Measurements from ENCODE around the gene F11.
"Not testable (repeated sequence)": the region's sequence is repeated elsewhere in the genome, so short reads cannot be mapped to it uniquely, and the experiment has no call there.

The F11 gene

DNA sequence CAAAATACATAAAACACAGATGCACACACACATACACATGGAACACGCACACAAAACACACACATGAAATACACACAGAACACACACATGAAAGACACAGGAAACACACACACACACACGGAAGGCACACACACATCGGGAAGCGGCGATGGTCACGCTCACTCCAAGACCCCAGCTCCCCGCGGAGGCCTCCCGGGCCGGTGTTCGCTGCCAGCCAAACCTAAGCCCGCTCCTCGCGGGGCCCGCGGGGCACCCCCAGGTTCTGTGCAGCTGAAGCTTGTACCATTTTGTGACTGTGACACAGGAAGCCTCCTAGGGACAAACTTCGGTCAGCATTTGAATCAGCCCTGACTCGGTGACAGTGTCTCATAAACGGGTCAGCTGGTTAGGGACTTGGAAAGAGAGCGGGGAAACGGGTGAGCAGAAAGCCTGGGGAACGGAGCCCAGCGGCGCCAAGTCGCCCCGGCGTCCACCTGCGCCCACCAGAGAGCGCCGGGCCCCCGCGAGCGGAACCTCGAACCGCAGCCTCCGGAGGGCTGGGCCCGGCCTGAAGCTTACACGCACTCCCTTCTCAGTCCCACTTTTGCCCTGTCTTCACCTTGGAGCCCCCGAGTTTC, 32.1 kb downstream of the F11 start:
- in situ Hi-C loops (cut with MboI; ENCODE audit: low sequenced_read_pairs) = no loop called here

DNA sequence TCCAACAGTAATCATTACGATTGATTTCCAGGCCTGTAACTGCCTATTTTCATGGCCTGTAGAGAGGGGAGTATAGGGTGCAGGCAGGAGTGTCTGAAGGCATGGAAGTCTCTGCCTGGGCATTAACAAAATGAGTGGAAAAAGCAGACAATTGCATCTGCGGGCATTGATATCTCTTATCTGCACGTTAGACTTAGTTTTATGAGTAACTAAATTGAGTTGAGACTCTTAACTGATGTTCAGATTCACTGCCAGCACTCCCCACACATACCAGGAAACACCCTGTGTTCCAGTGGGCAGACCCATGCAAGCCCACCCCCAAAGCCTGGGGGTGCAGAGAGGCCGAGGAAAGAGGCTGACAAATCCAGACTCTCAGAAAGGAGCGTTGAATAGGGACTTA, 33.3 kb downstream of the F11 start:
- in situ Hi-C loops (cut with MboI; ENCODE audit: low sequenced_read_pairs) = no loop called here

DNA sequence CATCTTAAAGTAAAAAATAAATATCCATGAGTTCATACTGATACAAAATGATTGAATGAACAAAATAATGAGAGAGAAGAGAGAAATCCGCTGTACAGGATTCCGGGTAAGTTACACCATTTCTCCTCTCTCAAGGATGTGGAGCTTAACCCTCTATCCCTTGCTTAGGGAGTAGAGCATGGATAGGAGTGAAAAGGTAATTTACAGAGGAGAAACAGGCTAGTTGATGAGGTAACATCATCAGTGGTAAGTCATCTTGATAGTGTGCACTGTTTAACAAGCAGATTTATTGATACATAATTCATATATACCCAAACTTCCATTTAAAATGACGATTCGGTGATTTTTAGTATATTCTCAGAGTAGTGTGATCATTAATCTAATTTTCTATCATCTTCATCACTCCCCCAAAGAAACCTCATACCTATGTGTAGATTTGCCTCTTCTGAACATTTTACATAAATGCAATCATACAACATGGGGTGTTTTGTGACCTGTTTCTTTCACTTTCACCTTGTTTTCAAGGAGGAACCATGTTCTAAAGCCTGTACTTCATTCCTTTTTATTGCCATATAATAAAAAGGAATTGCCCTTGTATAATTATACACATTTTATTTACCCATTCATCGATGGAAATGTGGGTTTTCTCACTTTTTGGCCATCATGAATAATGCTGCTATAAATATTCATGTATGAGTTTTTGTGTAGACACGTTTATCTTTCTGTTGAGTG, 34.8 kb downstream of the F11 start:
- in situ Hi-C loops (cut with MboI; ENCODE audit: low sequenced_read_pairs) = no loop called here

DNA sequence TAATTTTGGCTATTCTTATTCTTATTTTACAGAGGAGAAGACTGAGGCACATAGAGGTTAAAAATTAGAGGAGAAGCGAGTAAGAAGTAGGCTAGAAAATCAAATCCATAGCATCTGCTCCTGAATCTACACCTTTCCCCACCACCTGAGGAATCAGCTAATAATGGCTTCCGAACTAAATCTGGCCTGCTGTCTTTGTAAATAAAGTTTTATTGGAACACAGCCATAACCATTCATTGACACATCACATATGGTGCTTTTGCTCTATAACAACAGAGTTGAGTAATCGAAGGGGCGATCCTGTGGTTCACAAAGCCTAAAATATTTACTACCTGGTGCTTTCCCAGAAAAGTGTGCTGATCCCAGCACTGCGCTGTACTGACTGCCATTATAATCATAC, 38.2 kb downstream of the F11 start:
- in situ Hi-C loops (cut with MboI; ENCODE audit: low sequenced_read_pairs) = no loop called here

DNA sequence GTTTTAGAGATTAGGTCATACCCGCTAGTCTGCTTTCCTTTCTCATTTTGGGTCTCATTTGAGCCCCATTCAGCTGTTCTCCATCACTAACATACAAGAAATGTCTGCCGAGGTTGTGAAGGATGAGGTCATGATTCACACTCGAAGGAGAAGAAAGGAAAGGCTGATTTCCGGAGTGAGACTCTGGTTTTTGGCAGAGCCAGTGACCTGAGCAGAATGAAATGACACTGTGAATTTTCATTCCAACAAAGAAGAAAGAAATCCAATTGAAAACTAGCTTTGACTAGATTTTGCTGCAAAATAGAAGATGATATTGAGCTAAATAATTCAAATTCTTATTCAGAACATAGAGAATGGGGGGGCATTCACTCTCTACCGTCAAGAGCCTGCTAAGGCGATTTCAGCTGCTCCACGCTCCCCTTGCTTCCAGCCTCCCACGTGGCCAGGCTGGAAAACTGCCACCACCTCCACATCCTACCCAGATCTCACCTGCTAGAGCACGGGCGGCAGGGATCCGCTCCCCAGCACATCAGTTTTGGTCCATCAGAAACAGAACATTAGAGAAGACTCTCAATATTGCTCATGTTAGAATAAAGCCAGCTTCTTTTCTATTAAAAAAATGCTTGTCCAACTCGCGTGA, 39.0 kb downstream of the F11 start:
- in situ Hi-C loops (cut with MboI; ENCODE audit: low sequenced_read_pairs) = no loop called here

DNA sequence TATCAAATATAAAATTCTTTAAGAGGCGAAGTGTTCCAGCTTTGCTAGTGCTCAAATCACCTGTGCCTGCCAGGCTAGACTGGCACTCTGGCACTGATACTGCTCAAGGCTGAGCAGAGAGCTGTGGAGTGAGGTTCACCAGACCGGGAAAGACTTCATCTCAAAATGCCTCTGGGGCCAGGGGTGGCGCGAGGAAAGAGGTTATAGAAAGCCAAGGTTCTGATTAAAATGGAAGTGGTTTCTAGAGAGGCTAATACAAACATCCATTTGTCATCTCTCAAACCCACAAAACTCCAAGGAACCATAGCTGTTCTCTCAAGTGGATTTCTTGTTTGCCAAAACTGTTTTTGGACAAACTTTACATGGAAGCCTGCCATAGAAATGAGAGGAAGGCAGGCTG, 41.5 kb downstream of the F11 start:
- in situ Hi-C loops (cut with MboI; ENCODE audit: low sequenced_read_pairs) = no loop called here

DNA sequence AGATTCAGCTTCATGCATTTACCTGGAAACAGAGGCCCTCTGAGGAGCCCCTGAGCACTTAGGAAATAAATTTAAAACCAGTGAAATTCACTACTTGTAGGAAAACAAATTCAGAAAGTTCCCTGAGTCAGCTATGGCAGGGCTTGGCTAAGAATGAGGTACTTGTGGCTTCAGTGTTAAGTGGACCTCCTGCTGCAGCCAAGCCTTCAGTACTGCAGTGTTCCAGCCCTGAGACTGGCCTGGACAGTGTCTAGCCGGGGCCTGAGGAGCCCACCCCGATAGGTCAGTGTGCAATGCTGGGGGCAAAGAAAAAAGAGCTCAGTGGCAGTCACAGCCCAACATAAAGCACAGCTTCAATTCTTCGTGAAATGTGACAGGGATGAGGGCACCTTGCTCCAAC, 41.9 kb downstream of the F11 start:
- in situ Hi-C loops (cut with MboI; ENCODE audit: low sequenced_read_pairs) = no loop called here

DNA sequence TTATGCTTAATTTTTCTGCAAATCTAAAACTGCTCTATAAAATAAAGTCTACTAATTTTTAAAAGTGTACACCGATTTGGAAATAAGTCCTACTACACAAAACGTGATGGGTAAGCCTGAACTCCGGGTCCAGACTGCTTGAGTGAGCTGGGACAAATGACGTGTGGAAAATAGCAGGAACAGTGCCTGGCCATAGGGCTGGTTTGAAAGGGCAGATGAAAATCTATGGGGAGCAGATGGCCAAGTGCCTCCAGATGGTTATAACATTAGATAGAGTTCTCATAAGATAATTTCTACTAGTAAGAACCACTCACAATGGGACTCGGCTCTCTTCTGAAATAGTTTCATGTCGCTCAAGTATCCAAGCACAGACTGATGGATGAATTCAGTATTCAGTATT, 52.5 kb downstream of the F11 start:
- in situ Hi-C loops (cut with MboI; ENCODE audit: low sequenced_read_pairs) = no loop called here

DNA sequence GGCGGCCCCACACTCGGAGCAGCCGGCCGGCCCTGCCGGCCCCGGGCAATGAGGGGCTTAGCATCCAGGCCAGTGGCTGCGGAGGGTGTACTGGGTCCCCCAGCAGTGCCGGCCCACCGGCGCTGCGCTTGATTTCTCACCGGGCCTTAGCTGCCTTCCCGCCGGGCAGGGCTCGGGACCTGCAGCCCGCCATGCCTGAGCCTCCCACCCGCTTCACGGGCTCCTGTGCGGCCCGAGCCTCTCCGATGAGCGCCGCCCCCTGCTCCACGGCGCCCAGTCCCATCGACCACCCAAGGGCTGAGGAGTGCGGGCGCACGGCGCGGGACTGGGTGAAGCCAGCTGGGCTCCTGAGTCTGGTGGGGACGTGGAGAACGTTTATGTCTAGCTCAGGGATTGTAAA, 58.7 kb downstream of the F11 start:
- in situ Hi-C loops (cut with MboI; ENCODE audit: low sequenced_read_pairs) = not testable (repeated sequence)

DNA sequence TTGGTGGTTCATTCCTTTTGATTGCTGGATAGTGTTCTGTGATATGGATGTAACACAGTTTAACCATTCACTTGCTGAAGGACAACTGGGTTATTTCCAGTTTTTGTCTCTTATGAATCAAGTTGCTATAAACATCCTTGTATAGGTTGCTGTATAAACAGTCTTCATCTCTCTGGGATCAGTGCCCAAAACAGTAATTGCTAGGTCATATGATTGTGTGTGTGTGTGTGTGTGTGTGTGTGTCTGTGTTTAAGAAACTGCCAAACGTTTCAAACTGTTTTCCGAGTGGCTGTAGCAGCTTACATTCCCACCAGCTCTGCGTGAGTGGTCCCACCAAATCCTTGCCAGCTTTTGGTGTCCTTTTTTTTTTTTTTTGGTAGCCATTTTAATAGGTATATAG, 60.4 kb downstream of the F11 start:
- in situ Hi-C loops (cut with MboI; ENCODE audit: low sequenced_read_pairs) = no loop called here

DNA sequence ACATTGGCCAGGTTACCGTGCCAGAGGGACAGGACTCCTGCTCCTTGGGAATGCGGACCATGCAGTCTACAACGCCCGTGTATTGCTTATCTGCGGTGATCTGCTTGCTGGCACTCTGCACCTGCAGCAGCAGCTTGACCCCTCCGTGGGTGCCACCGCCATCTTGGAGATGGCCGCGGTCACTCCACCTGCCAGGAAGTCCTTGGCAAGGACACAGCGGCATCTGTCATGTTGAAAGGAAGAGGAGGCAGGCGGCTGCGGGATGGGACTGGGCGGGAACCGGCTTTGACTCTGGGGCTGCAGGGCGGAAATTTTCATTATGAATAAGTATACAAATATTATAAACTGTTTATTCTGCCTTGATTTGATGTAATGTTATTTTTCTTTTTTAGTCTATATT, 63.4 kb downstream of the F11 start:
- in situ Hi-C loops (cut with MboI; ENCODE audit: low sequenced_read_pairs) = no loop called here

DNA sequence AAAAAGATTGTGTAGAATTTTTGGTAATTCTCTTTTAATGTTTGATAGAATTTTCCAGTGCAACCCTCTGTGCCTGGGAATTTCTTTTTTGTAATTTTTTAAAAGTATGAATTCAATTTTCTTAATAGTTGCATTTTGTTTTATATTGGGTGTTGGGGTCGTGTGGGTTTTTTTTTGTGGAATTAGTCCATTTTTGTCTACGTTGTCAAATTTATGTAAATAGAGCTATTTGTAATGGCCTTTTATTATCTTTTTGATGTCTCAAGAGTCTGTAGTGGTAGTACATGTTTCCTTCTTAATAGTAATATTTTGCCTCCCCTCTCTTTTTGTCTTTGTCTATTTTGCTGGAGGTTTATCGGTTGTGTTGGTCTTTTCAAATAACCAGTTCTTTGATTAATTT, 64.4 kb downstream of the F11 start:
- in situ Hi-C loops (cut with MboI; ENCODE audit: low sequenced_read_pairs) = no loop called here

DNA sequence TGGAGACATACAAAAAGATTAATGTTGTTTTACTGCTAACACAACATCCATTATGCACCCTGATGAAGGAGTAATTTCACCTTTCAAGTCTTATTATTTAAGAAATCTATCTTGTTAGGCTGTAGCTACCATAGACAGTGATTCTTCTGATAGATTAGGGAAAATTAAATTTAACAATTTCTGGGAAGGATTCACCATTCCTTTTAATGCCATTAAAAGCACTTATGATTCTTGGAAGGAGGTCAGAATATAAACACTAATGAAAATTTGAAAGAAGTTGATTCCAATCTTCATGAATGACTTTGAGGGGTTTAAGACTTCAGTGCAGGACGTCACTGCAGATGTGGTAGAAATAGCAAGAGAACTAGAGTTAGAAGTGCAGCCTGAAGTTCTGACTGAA, 69.8 kb downstream of the F11 start:
- in situ Hi-C loops (cut with MboI; ENCODE audit: low sequenced_read_pairs) = no loop called here

All from hTERT RPE-1 (cell line).